Neuron (in vitro differentiated cells): ENCODE measurements around the gene TENM4.
"Not testable (repeated sequence)": the region's sequence is repeated elsewhere in the genome, so short reads cannot be mapped to it uniquely, and the experiment has no call there.

Source experiments
- H2AFZ ChIP-seq: one replicate; pipeline ENCODE4 v1.6.1; 2013; ENCODE audit warnings: low read depth, mild to moderate bottlenecking, inconsistent platforms, low read length, moderate library complexity
- H3K27me3 ChIP-seq: one replicate; pipeline ENCODE4 v1.6.1; 2013; ENCODE audit warnings: low read length; ENCODE audit not compliant: insufficient read depth
- H3K36me3 ChIP-seq: one replicate; pipeline ENCODE4 v1.6.1; 2013; ENCODE audit warnings: low read length; ENCODE audit not compliant: insufficient read depth
- H3K4me1 ChIP-seq: one replicate; pipeline ENCODE4 v1.6.1; 2013; ENCODE audit warnings: low read length; ENCODE audit not compliant: insufficient read depth
- H3K4me3 ChIP-seq: 2 replicates; pipeline ENCODE4 v1.5.1; 2013; ENCODE audit warnings: mild to moderate bottlenecking, low read length, moderate library complexity
- H3K9me3 ChIP-seq: one replicate; pipeline ENCODE4 v1.6.1; 2013; ENCODE audit warnings: low read length

Gene TENM4

DNA sequence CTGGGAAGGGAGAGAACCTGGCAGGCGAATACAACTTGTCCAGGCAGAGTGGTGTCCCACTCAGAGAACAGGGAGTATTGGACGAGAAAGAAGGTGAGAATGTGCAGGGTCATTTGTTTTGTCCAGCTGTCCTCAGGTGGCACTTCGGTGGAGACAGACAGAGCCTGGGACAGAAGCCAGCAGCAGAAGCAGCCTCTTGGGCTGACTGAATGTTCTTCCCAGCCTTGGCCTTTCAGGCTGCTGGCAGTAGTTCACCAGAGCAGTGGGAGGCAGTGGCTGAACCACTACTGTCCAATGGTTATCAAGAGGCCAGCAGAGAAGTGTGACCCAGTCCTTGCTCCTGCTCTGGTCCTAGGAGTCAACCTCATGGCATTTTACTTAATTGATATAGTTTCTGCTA lies 535.1 kb downstream of the TENM4 start:
- Histone ChIP-seq H3K9me3 (no peaks in the 10 kb centered on the region), H3K4me3 (no peak overlapping the region), H3K27me3 (no peaks in the 10 kb centered on the region), H3K36me3 (peaks cover 4% of the 10 kb centered on the region), H2AFZ (no peak overlapping the region), H3K4me1 (no peaks in the 10 kb centered on the region)

DNA sequence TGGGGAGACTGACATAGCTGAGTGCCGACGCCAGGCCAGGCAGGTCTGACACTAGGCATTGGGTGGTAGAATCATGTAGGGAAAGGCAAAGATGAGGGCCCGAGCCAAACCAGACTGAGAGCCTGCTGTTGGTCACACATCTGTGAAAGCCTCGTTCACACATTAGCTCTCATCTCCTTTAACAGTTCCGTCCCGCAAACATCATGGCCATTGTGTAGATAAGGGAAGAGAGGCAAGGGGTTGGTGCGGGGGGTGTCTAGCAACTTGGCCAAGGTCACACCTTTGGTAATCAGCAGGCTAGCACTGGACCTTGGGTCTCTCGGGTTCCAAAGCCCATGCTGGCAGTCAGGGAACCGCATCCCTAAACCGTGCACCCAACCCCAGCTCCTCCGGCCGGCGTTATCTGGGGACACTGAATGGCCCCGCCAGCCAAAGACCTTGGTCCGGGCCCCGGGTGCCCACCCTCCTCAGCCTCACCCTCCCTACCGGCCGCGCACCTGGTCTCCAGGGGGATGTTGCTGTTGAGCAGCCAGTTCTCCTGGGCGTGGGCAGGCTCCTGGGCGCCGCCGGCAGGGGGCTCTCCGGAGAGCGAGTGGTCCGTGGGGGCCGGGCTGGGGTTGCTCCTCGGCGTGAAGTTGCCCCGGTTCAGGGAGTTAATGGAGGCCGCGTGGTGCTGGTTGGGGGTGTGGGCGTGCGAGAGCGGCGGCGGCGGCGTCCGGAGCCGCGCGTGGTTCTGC lies 537.9 kb downstream of the TENM4 start:
- Histone ChIP-seq H3K27me3 (no peaks in the 10 kb centered on the region), H2AFZ (no peak overlapping the region), H3K4me3 (no peak overlapping the region), H3K4me1 (no peaks in the 10 kb centered on the region), H3K36me3 (peaks cover 4% of the 10 kb centered on the region), H3K9me3 (no peaks in the 10 kb centered on the region)

DNA sequence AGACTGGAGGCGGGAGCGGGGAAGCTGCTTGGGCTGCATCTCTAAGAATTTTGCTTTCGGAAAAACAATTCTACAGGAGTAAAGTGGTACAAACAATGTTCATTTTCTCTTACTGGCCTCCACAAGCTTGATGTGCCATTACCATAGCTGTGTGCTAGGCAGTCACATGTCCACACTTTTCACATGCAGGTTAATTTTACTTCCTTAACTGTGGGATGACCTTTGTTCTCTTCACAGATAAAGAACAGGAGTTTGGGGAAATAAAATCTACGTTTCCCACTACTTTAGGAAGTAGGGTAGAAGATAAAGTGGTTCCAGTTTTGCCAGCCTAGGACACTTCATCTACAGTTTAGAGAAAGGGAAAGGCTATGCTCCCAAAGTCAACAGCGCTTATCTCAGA lies 539.0 kb downstream of the TENM4 start:
- no peak overlapping the region for H3K4me3 ChIP-seq
- no peaks in the 10 kb centered on the region for H3K9me3 ChIP-seq
- peaks cover 4% of the 10 kb centered on the region for H3K36me3 ChIP-seq
- H2AFZ ChIP-seq, result no peak overlapping the region
- H3K27me3 ChIP-seq, result no peaks in the 10 kb centered on the region
- H3K4me1 ChIP-seq, result no peaks in the 10 kb centered on the region

DNA sequence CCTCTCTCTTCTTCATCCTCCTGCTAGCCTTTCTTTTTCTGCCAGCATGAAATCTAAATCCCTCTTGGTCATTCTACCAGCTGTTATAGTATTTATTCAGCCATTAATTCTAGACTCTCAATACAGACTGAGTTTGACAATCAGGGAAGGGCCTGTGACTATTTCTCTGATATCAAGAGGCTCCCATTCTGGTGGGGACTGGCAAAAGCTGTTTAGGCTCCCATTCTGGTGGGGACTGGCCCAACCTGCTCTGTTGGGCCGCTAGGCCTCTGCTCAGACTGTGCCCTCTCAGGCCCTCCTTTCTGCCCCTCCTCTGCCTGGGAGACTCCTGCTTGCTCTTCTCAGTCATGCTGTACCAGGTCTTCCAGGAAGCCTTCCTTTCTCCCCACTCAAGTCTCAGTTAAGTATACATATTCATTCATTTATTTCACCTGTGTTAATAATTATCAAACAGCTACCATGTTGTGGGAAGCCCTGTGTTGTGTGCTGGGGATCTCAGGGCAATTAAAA lies 542.5 kb downstream of the TENM4 start:
- Histone ChIP-seq H3K4me3 (no peak overlapping the region), H3K27me3 (no peaks in the 10 kb centered on the region), H3K9me3 (no peaks in the 10 kb centered on the region), H3K4me1 (no peaks in the 10 kb centered on the region), H3K36me3 (peaks cover 4% of the 10 kb centered on the region), H2AFZ (no peak overlapping the region)

DNA sequence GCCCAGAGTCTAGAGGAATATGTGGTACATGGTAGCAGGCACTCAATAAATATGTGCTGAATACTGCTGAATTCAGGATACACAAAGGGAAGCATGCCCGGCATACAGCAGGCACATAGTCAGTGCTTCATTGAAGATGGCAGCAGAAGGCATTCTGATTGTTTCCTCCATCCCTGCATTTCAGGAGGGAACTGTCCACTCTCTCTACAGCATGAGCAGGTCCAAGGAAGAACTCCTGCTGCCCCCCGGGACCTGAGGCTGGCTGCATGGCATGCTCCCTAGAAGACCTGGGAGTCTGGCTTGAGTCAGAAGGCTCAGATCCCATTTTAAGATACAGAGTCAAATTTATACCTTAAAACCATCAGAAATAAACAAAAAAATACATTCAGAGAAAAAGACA lies 546.8 kb downstream of the TENM4 start:
- Histone ChIP-seq H3K4me3 (no peak overlapping the region), H3K36me3 (peaks cover 12% of the 10 kb centered on the region), H3K27me3 (no peaks in the 10 kb centered on the region), H2AFZ (no peak overlapping the region), H3K9me3 (no peaks in the 10 kb centered on the region), H3K4me1 (no peaks in the 10 kb centered on the region)

DNA sequence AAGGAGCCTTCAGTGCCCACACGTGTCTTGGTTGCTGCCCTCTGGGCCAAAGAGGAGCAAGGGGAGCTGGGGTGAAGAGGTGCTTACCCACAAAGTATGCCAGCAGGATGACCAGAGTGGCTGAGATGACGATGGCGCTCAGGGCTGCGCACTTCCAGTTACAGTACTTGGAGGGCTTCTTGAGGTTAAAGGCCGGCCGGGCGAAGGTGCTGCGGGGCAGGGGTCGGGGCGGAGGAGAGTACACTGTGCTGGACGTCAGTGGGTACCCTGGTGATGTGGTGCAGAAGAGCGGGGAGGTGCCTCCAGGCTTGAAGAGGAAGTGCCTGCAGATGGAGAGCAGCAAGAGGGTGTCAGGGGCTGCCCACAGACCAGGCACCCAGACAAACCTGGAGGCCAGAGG lies 551.1 kb downstream of the TENM4 start:
- H3K36me3 ChIP-seq, result peaks cover 32% of the 10 kb centered on the region
- no peak overlapping the region for H3K4me3 ChIP-seq
- no peaks in the 10 kb centered on the region for H3K9me3 ChIP-seq
- H2AFZ ChIP-seq, result no peak overlapping the region
- H3K27me3 ChIP-seq, result no peaks in the 10 kb centered on the region
- H3K4me1 ChIP-seq, result no peaks in the 10 kb centered on the region

DNA sequence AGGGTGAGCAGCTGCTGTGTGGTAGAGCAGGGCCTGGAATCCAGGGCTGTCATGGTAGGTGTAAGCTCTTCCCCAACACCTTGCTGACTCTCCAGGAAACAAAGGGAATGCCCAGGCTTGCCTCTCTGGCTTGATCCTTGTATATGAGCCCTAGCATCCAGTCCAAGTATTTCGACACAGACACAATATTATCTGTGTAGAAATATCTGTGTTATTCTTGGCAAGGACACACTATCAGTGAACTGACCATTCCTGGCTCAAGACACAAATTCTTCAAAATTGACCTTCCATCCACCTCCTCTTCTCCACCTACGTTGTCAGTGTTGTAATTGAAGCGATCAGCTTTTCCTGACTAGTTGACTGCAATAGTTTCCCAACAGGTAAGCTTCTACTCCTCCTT lies 554.2 kb downstream of the TENM4 start:
- Histone ChIP-seq H2AFZ (no peak overlapping the region), H3K4me3 (no peak overlapping the region), H3K4me1 (no peaks in the 10 kb centered on the region), H3K9me3 (no peaks in the 10 kb centered on the region), H3K36me3 (peaks cover 35% of the 10 kb centered on the region), H3K27me3 (no peaks in the 10 kb centered on the region)

DNA sequence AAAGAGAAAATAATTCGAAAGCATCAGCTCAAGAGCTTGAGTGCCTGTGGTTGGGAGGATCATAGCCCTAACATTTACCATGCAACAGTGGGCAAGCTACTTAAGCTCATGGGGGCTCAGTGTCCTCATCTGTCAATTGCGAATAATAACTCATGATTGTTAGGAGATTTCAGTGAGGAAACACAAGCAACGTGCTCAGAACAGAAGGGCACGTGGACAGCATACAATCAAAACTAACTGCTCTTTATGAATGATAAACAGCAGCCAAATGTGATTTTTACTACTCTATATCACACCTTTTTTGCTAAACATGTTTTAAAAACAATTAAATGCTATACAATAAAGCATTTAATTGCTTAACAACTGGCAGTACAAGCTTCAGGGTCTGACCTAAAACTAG lies 556.1 kb downstream of the TENM4 start:
- Histone ChIP-seq H2AFZ (no peak overlapping the region), H3K27me3 (no peaks in the 10 kb centered on the region), H3K9me3 (peaks cover 2% of the 10 kb centered on the region), H3K36me3 (peaks cover 33% of the 10 kb centered on the region), H3K4me1 (no peaks in the 10 kb centered on the region), H3K4me3 (no peak overlapping the region)

DNA sequence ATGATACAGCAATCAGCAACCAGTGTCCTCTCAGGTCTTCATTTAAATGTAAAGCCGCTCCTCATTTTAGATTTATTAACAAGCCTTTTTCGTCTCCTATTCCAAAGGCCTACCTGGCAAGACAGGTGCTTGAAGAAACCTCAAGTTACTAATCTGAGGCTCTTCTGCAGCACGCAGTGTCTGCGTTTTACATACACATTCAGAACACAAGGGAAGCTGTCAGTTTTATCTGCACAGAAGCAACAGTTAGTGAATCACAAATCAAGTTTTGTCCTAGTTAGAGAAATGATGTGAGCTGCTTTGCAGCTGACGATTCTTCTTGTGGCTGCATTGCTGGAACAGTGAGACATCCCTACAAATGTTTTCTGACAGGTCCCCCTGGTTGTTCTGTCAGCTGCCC lies 557.3 kb downstream of the TENM4 start:
- Histone ChIP-seq H2AFZ (no peak overlapping the region), H3K9me3 (peaks cover 7% of the 10 kb centered on the region), H3K27me3 (no peaks in the 10 kb centered on the region), H3K4me1 (no peaks in the 10 kb centered on the region), H3K36me3 (peaks cover 24% of the 10 kb centered on the region), H3K4me3 (no peak overlapping the region)

DNA sequence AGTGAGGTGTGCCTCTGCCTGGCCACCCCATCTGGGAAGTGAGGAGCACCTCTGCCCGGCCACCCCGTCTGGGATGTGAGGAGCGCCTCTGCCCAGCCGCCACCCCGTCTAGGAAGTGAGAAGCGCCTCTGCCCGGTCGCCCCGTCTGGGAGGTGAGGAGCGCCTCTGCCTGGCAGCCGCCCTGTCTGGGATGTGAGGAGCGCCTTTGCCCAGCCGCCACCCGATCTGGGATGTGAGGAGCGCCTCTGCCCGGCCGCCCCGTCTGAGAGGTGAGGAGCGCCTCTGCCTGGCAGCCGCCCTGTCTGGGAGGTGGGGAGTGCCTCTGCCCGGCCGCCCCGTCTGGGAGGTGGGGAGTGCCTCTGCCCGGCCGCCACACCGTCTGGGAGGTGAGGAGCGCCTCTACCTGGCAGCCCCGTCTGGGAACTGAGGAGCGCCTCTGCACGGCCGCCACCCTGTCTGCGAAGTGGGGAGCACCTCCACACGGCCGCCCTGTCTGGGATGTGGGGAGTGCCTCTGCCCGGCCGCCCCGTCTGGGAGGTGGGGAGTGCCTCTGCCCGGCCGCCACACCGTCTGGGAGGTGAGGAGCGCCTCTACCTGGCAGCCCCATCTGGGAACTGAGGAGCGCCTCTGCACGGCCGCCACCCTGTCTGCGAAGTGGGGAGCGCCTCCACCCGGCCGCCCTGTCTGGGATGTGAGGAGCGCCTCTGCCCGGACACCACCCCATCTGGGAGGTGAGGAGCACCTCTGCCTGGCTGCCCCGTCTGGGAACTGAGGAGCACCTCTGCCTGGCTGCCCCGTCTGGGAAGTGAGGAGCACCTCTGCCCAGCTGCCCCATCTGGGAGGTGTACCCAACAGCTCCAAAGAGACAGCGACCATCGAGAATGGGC lies 561.5 kb downstream of the TENM4 start:
- H3K9me3 ChIP-seq, result peaks cover 13% of the 10 kb centered on the region
- H3K36me3 ChIP-seq, H3K4me3 ChIP-seq, H3K27me3 ChIP-seq, H3K4me1 ChIP-seq, H2AFZ ChIP-seq: not testable (repeated sequence)

DNA sequence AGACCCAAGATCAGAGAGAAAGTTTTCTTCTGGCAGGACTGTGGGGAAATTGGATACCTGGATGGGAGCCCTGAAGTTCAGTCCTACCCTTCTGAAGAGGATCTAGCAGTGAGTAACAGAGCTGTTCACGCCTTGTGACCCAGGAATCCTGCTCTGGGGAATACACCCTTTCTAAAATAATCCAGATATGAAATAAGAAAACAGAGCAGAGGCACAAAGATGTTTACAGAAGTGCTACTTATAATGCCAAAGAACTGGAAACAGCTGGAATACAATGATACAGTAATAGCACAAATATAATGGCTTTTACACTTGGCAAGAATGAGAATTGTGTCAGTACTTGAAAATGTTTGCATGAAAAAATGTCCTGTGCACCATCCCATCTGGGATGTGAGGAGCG lies 562.2 kb downstream of the TENM4 start:
- Histone ChIP-seq H3K4me1 (no peaks in the 10 kb centered on the region), H3K36me3 (peaks cover 8% of the 10 kb centered on the region), H3K9me3 (peaks cover 13% of the 10 kb centered on the region), H3K27me3 (no peaks in the 10 kb centered on the region), H2AFZ (no peak overlapping the region), H3K4me3 (no peak overlapping the region)

DNA sequence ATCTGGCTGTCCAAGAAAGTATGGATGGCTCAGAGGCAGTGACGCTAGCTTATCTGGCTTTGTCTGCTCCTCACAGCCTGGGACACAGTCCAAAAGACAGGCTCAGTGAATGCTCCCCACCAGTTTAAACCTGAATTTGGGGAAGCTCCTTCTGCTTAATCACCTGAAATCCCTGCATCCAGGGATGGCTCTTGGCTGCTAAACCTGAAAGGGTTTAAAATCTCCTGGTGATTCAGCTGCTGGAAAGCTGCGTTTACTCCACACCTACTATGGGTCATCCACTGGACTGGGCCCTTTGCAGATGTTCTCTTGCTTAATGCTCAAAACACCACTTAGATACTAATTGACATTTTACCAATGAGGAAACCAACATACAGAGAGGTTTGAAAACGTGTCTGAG lies 564.2 kb downstream of the TENM4 start:
- Histone ChIP-seq H3K27me3 (no peaks in the 10 kb centered on the region), H3K36me3 (peaks cover 9% of the 10 kb centered on the region), H3K4me1 (no peaks in the 10 kb centered on the region), H3K9me3 (peaks cover 13% of the 10 kb centered on the region), H3K4me3 (no peak overlapping the region), H2AFZ (no peak overlapping the region)

DNA sequence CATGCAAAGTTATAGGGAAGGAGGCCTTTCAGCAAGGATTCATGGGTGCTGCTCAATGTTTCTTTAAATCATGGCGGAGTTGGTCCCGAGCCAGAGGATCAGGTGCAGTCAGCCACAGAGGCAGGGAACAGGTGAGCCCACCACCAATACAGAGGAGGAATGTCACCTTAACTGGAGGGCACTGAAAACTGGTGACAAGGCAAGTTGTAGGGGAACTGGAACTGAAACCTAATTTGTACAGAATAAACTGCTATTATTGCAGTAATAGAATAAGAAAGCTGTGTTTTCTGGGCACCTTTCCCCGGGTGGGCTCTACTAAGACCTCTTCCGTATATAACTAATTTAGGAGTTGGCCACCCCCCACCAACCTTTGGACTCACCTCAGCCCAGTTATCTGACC lies 570.2 kb downstream of the TENM4 start:
- Histone ChIP-seq H3K27me3 (no peaks in the 10 kb centered on the region), H3K9me3 (no peaks in the 10 kb centered on the region), H2AFZ (no peak overlapping the region), H3K36me3 (peaks cover 8% of the 10 kb centered on the region), H3K4me1 (peaks cover 2% of the 10 kb centered on the region), H3K4me3 (no peak overlapping the region)
